Epithelial cell of proximal tubule (primary cell): ENCODE data around the gene TSSK3. TPM values are rescaled to one million over a fixed set of nuclear protein-coding genes. Genes with fewer than 3 reads are reported as not detected.

Experiments used
- DNase-seq: peaks from one replicate; pipeline ENCODE4 v3.0.0-alpha.2; 2011; ENCODE audit warnings: low read depth
- H3K4me3 ChIP-seq: 2 replicates; pipeline ENCODE4 v1.5.1; 2011; ENCODE audit warnings: low read depth, mild to moderate bottlenecking, low read length
- CTCF ChIP-seq: conservative IDR thresholded peaks from 2 replicates; pipeline ENCODE4 v1.5.1; 2012; ENCODE audit warnings: low read depth, mild to moderate bottlenecking, low read length
- total RNA-seq: library from RNA; depleted of rRNA; stranded (reverse); fragments of >200 nt; gene quantifications from 2 replicates; pipeline ENCODE4 v1.2.3, GENCODE V29; 2015

Gene TSSK3
- total RNA-seq, 1 donor from 2014 or later, result not detected

- DNase-seq, result no peak
- TF ChIP-seq CTCF, result no peak
- H3K4me3 ChIP-seq, result no peak overlapping the region
Observed at GRCh38 chr1:32356478-32356877, 5.9 kb upstream of the TSSK3 start.

GRCh38 chr1:32357614-32358013 lies 4.7 kb upstream of the TSSK3 start:
- DNase-seq, result no peak
- TF ChIP-seq CTCF, result no peak
- H3K4me3 ChIP-seq, result no peak overlapping the region

GRCh38 chr1:32358435-32358834 lies 3.9 kb upstream of the TSSK3 start:
- TF ChIP-seq CTCF, result no peak
- no peak for DNase-seq
- H3K4me3 ChIP-seq, result no peak overlapping the region

- no peak for TF ChIP-seq CTCF
- no peak overlapping the region for H3K4me3 ChIP-seq
- DNase-seq, result no peak
Observed at GRCh38 chr1:32361308-32361673, 1.0 kb upstream of the TSSK3 start.

- no peak for DNase-seq
- peak overlapping the region; percentile 46 for H3K4me3 ChIP-seq
- TF ChIP-seq CTCF, result peak; percentile 29
Observed at GRCh38 chr1:32361674-32362473, 465 bp upstream of the TSSK3 start.

- TF ChIP-seq CTCF, result no peak
Observed at GRCh38 chr1:32363713-32364112, 1.4 kb downstream of the TSSK3 start.

GRCh38 chr1:32364836-32365235 lies 2.5 kb downstream of the TSSK3 start:
- no peak for DNase-seq
- H3K4me3 ChIP-seq, result no peak overlapping the region
- no peak for TF ChIP-seq CTCF

More at GRCh38 chr1:32363713-32364112, 1.4 kb downstream of the TSSK3 start:
- no peak for DNase-seq
- no peak overlapping the region for H3K4me3 ChIP-seq
